Esophagus muscularis mucosa (tissue), 4 donors: ENCODE measurements around the gene CKLF. TPM values are rescaled to one million over a fixed set of nuclear protein-coding genes. Genes with fewer than 3 reads are reported as not detected.
"Not testable (repeated sequence)": the region's sequence is repeated elsewhere in the genome, so short reads cannot be mapped to it uniquely, and the experiment has no call there.

Source experiments
- DNase-seq: peaks from one replicate; pipeline ENCODE4 v3.0.0-alpha.2; 2017; ENCODE audit errors: extremely low spot score
- H3K27ac ChIP-seq, 4 donors: fragments of 200-600 bp; sonication (generic); replicated peaks in 1 of 4; 1 replicate in 3 of 4; 2 replicates in 1 of 4; pipeline ENCODE4 v1.5.1; 2016 to 2019; ENCODE audit warnings: mild to moderate bottlenecking in 1 of 4
- H3K27me3 ChIP-seq, 4 donors: fragments of 200-600 bp; sonication (generic); one replicate each; pipeline versions ENCODE4 v1.5.1 to v1.6.0; 2016 to 2019
- H3K36me3 ChIP-seq, 4 donors: fragments of 200-600 bp; sonication (generic); one replicate each; pipeline ENCODE4 v1.5.1; 2016 to 2019
- H3K4me1 ChIP-seq, 4 donors: fragments of 200-600 bp; sonication (generic); one replicate each; pipeline ENCODE4 v1.5.1; 2016 to 2019
- H3K4me3 ChIP-seq, 4 donors: fragments of 200-600 bp; sonication (generic); 1 replicate in 2 of 4; 2 replicates in 2 of 4; pipeline ENCODE4 v1.5.1; 2016 to 2019; ENCODE audit warnings: mild to moderate bottlenecking in 4 of 4, moderate library complexity in 1 of 4
- H3K9me3 ChIP-seq, 4 donors: fragments of 200-600 bp; sonication (generic); 1 replicate in 3 of 4; 2 replicates in 1 of 4; pipeline ENCODE4 v1.5.1; 2016 to 2019
- CTCF ChIP-seq, 3 experiments: fragments of 200-600 bp in 2 of 3; fragments of 450-650 bp in 1 of 3; sonication (generic) in 2 of 3; IDR thresholded peaks; one replicate each; pipeline ENCODE4 v1.5.1; 2017 to 2019; ENCODE audit warnings: antibody characterized with exemption in 3 of 3, mild to moderate bottlenecking in 2 of 3, moderate library complexity in 1 of 3
- EP300 ChIP-seq: sonication (generic); formaldehyde crosslinking; IDR thresholded peaks from one replicate; pipeline ENCODE4 v1.6.1; 2017; ENCODE audit warnings: antibody characterized with exemption
- POLR2A ChIP-seq: fragments of 450-650 bp; IDR thresholded peaks from one replicate; pipeline ENCODE4 v1.6.1; 2017; ENCODE audit warnings: antibody characterized with exemption, moderate library complexity, mild to moderate bottlenecking, low read depth
- POLR2AphosphoS5 ChIP-seq, 2 donors: sonication (generic); formaldehyde crosslinking; IDR thresholded peaks; one replicate each; pipeline ENCODE4 v1.6.1; 2017; ENCODE audit warnings: antibody characterized with exemption in 2 of 2
- WGBS: methylation state at CpG from one replicate; pipeline ENCODE4 v1.1.5; 2018; 5-methylcytosine and 5-hydroxymethylcytosine counted together
- intact Hi-C: fragments of 100-400 bp; cut with DNase I; formaldehyde crosslinking; loops from one replicate; pipeline ENCODE4 v1.15.1; 2023
- total RNA-seq, 4 donors: library from RNA; depleted of rRNA; stranded (reverse); fragments of >200 nt; gene quantifications; one replicate each; pipeline versions ENCODE4 v1.1.0 to v1.2.1, GENCODE V29; 2016

Gene CKLF
- total RNA-seq, 4 donors from 2014 or later = 18.1 to 28.2 (median 24.2) TPM

GRCh38 chr16:66510711-66511601 lies 41.4 kb upstream of the CKLF start:
- peaks cover 50 to 61% (median 59%) of the 10 kb centered on the region in 4 donors for H3K4me1 ChIP-seq
- no peaks in the 10 kb centered on the region for H3K27me3 ChIP-seq
- TF ChIP-seq CTCF (IDR thresholded peaks at IDR 0.05) (no peak), POLR2A (no peak), EP300 (no peak), POLR2AphosphoS5 (IDR thresholded peaks at IDR 0.05) (no peak)
- peak overlapping the region; percentile 22 to 70 (median 52) for H3K27ac ChIP-seq
- no peak for DNase-seq
- H3K4me3 ChIP-seq = no peak overlapping the region
- WGBS = 86% methylated on average over 9 of the region's 12 CpGs
- no peaks in the 10 kb centered on the region for H3K9me3 ChIP-seq
- intact Hi-C loops = no loop called here
- peaks cover 0 to 61% (median 35%) of the 10 kb centered on the region in 4 donors for H3K36me3 ChIP-seq

- Histone ChIP-seq H3K27ac (peak overlapping the region; percentile 22 to 70 (median 52)), H3K27me3 (no peaks in the 10 kb centered on the region), H3K36me3 (peaks cover 0 to 58% (median 35%) of the 10 kb centered on the region in 4 donors), H3K4me1 (peaks cover 57 to 69% (median 67%) of the 10 kb centered on the region in 4 donors), H3K4me3 (no peak overlapping the region), H3K9me3 (no peaks in the 10 kb centered on the region)
- DNase-seq = no peak
- 53% methylated on average over 13 of the region's 13 CpGs for WGBS
- peak in 1 of 3 experiments; percentile 11 for TF ChIP-seq CTCF (IDR thresholded peaks at IDR 0.05)
- no peak for TF ChIP-seq POLR2A
- intact Hi-C loops = no loop called here
Observed at GRCh38 chr16:66511602-66512271, 40.6 kb upstream of the CKLF start.

GRCh38 chr16:66512272-66513110 lies 39.9 kb upstream of the CKLF start:
- H3K9me3 ChIP-seq = no peaks in the 10 kb centered on the region
- H3K36me3 ChIP-seq = peaks cover 0 to 51% (median 31%) of the 10 kb centered on the region in 4 donors
- 85% methylated on average over 15 of the region's 15 CpGs for WGBS
- no peak for DNase-seq
- H3K27me3 ChIP-seq = no peaks in the 10 kb centered on the region
- H3K27ac ChIP-seq = peak overlapping the region; percentile 22 to 70 (median 52)
- TF ChIP-seq CTCF (IDR thresholded peaks at IDR 0.05) (peak in 1 of 3 experiments; percentile 1), POLR2A (no peak)
- intact Hi-C loops = no loop called here
- H3K4me3 ChIP-seq = no peak overlapping the region
- H3K4me1 ChIP-seq = peaks cover 63 to 76% (median 75%) of the 10 kb centered on the region in 4 donors

GRCh38 chr16:66513111-66513723 lies 39.2 kb upstream of the CKLF start:
- Histone ChIP-seq H3K4me3 (no peak overlapping the region), H3K9me3 (no peaks in the 10 kb centered on the region), H3K36me3 (peaks cover 0 to 49% (median 30%) of the 10 kb centered on the region in 4 donors), H3K4me1 (peaks cover 68 to 80% (median 77%) of the 10 kb centered on the region in 4 donors), H3K27ac (peak overlapping the region; percentile 22 to 70 (median 36)), H3K27me3 (no peaks in the 10 kb centered on the region)
- no peak for DNase-seq
- TF ChIP-seq POLR2AphosphoS5 (IDR thresholded peaks at IDR 0.05) = no peak
- 90% methylated on average over 7 of the region's 8 CpGs for WGBS
- intact Hi-C loops = no loop called here

GRCh38 chr16:66514391-66514790 lies 38.0 kb upstream of the CKLF start:
- H3K36me3 ChIP-seq = peaks cover 0 to 43% (median 31%) of the 10 kb centered on the region in 4 donors
- H3K27me3 ChIP-seq, DNase-seq, H3K27ac ChIP-seq, H3K9me3 ChIP-seq, H3K4me3 ChIP-seq, intact Hi-C loops: not testable (repeated sequence)
- WGBS = 95% methylated on average over 9 of the region's 17 CpGs
- peaks cover 67 to 79% (median 78%) of the 10 kb centered on the region in 4 donors for H3K4me1 ChIP-seq

- H3K4me3 ChIP-seq, DNase-seq, H3K27me3 ChIP-seq, intact Hi-C loops, H3K9me3 ChIP-seq: not testable (repeated sequence)
- 89% methylated on average over 9 of the region's 10 CpGs for WGBS
- Histone ChIP-seq H3K36me3 (peaks cover 0 to 48% (median 31%) of the 10 kb centered on the region in 4 donors), H3K27ac (peak overlapping the region; percentile 81 to 94 (median 89)), H3K4me1 (peaks cover 74 to 85% (median 82%) of the 10 kb centered on the region in 4 donors)
Observed at GRCh38 chr16:66514980-66515595, 37.3 kb upstream of the CKLF start.
